ENCODE measurements around the gene ERLIN1.

ERLIN1 gene

DNA sequence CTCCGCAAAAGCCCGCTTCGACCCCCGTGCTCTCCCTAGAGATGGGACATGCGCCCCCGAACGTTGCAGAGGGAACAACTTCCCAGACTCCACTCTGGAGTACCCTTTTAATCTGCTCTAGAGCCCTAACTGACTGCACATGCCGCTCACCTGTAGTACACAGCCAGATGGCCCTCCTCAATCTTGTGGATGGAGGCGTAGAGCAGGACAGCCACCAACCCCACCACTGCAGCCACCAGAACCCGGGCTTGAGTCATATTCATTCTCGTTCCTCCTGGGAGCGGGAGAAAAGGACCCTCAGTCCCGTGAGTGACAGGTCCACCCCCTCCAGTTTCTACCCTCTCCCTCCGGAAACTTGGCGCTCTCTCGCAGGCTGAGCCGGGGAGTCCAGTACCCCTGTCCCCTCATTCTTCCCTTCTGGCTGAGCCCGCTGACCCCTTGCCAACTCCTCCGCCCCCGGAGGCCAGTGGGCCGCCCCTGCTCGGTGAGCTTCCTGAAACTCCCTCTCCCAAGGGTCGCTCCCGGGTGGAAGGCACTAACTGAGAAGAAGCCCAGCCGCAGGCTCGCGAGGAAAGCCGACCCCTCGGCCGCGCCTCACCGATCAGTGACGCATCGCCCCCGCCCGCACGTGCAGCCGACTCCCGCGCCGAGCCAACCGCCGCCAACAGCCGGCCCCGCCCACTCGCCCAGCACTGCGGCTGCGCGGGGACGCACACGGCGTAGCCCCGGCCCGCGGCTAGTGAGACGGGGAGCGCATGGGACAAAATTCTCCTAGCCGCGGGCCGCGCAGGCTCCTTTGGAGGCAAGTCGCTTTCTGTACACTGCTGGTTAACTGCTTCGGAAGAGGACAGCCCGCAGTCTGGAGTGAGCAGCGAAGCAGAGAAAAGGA lies at the start of gene ERLIN1:
Gene ERLIN1 (minus strand): TSS at position 666 of the 889 bp plus-strand sequence. CDS start 403 bp downstream, at position 263.
- peak; percentile 69 for DNase-seq

DNA sequence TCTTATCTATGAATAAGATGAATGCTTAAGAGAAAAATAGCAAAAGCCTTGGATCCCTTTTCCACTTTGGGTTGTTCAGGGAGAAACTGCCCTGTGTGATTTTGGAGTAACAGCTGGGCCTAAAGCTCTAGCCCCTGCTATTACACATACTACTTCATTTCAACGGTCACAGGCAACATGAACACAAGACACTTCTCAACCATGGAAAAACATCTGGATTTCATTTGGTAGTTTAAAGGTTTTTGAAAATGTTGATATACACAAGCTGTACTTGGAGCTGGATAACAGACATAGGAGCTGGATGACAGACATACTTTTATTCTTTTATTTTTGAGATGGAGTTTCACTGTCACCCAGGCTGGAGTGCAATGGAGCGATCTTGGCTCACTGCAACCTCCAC lies 46.3 kb upstream of the ERLIN1 start:
- no peak for DNase-seq

DNA sequence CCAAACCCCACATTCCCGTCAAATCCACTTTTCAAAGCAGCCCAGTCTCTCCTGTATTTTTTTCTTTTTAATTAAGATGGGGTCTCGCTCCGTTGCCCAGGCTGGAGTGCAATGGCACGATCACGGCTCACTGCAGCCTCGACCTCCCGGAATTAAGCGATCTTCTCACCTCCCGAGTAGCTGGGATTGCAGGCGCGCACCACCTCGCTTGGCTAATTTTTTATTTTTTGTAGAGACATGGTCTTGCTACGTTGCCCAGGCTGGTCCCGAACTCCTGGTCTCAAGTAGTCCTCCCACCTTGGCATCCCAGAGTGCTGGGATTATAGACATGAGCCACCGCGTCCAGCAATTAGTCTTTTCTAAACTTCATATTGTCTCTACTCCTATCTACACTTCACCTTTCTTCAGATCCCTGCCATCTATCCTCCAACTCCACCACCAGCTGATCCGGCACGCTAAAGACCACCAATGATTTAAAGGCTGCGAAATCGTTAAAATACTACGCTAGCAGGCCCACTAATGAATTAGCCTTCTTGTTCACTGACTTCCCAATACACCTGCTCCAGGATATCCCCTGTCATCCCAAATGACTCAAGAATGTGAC lies 44.1 kb upstream of the ERLIN1 start:
- no peak for DNase-seq

DNA sequence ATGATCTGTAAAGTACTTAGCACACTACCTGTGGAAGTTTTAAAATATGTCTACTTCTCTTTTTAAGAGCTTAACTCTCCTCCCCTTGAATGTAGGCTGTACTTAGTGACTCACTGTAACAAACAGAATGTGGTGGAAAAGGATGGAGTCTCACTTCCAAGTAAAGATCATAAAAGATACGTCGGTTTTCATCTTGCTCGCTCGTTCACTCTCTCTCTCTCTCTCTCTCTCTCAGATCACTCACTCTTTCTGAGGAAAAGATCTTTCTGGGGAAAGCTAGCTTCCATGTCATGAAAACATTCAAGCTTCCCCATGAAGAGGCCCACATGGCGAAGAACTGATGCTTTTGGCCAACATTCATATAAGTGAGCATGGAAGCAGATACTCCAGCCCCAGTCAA lies 38.0 kb upstream of the ERLIN1 start:
- no peak for DNase-seq

DNA sequence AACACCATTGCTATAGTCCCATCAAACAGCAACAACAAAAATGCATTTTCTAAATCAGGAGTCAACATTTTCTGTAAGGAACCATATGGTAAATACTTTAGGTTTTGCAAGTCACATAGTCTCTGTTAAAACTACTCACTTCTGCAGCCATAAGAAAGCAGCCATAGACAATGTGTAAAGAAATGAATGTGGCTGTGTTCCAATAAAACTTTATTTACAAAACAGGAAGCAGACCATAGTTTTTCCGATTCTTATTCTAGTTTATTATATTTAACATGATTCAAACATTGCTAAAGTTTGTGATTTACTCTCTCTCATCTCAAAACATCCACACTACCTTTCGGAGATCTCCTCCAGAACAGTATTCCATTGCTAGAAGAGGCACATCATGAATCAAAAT lies 36.7 kb upstream of the ERLIN1 start:
- DNase-seq = no peak

DNA sequence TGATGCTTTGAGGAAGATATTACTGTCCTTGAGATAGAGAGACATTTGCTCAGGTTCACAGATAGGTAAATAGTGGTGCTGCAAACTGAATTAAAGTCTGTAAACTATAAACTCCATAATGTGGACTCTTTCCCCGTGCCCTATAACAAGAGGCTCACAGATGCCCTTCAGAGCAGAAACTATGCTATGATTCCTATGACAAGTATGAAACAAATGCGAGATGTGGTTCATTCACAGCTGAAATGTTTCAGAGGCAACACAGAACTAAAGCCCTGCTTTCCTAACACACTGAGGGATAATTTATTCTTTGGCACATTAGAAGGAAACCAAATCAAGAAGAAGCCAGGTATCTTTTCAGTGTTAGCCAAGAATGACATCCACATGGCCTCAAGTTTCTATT lies 30.2 kb upstream of the ERLIN1 start:
- DNase-seq = no peak

DNA sequence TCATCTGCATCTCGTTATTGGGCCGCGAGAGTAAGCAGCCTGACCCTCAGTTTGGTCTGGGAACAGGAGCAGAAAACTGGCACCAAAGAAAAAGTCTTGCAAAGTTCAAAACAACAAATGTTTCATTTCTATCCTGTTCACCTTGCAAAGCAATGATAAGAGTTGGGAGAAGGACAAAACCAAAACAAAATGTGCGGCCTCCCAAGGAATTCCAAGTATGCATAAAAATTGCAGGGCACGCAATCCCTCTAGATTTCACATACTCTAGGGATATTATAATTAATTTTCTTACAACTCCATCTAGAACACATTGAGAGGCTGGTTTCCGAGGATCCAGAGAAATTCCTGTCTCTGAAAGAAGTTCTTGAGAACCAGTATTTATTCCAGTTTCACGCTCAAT lies 23.5 kb upstream of the ERLIN1 start:
- no peak for DNase-seq

DNA sequence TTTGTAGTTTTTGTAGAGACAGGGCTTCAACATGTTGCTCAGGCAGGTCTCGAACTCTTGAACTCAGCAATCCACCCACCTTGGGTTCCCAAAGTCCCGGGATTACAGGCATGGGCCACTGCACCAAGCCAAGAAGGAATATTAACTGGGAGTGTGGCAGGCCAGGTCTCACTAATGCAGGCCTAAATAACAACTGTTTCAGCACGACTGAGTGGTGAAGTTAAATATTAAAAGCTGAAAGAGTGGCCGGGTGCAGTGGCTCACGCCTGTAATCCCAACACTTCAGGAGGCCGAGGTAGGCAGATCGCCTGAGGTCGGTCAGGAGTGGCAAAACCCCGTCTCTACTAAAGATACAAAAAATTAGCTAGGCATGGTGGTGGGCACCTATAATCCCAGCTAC lies 22.4 kb upstream of the ERLIN1 start:
- no peak for DNase-seq

DNA sequence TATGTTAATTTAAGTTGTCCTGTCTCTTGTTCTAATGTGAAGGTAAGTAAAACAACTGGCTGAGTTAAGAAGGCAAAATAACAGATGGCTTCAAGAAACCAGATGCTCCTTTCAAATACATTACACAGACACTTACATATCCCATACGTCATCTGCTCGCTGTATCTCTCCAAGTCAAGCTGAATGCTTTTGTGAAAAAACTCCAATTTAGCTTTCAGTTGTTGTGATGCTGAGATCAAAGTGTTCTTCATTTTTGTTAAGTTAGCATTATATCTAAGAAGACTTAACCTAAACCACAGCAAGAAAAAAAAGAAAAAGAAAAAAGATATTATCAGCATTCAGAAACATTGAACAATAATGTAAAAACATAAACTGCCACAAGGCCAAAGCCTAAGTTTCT lies 18.5 kb upstream of the ERLIN1 start:
- no peak for DNase-seq

DNA sequence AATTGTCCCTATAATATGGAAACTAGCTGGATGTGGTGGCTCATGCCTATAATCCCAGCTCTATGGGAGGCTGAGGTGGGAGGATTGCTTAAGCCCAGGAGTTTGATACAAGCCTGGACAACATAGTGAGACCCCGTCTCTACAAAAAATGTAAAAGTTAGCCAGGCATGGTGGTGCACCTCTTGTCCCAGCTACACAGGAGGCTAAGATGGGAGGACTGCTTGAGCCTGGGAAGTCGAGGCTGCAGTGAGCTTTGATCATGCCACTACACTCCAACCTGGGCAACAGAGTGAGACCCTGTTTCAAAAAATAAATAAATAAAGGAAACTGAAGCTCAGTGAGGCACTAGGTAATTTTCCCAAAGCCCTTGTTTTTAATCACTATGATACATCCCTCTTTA lies 15.7 kb upstream of the ERLIN1 start:
- DNase-seq = no peak

DNA sequence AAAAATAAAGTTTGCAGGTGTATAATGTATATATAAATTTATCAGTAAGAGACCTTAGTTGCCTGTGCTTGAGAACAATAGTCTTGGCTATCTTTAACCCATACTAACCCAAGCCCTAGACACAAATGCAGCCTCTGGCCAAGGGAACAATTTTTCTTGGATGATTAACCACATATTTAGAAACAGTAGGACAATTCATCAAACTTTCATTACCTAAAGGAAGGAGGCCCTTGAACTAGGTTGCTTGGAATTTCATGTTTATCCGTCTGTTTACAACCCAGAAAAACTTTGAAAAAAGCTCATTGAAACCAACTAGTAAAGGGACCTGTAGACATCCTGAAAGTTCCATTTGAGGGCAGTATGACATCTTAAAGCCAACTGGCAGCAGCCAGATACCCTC lies 8.9 kb upstream of the ERLIN1 start:
- DNase-seq = no peak

DNA sequence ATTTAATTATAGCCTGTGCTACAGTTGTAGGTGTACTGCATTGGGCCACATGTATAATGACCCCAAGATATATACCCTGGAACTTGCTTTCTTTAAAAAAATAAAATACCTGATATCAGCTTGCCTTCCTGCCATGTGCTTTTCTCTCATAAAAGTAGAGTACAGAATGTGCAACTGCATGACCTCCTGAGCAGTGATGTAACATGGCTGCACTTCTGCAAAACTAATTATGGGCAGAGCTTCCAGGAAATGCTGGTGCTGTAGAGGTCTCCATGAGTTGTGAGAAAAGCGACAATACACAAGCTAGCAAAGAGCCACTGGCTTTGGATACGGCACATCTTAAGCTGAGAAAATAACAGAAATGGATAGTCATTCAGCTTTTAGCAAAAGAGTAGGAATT lies 6.5 kb upstream of the ERLIN1 start:
- DNase-seq = no peak

DNA sequence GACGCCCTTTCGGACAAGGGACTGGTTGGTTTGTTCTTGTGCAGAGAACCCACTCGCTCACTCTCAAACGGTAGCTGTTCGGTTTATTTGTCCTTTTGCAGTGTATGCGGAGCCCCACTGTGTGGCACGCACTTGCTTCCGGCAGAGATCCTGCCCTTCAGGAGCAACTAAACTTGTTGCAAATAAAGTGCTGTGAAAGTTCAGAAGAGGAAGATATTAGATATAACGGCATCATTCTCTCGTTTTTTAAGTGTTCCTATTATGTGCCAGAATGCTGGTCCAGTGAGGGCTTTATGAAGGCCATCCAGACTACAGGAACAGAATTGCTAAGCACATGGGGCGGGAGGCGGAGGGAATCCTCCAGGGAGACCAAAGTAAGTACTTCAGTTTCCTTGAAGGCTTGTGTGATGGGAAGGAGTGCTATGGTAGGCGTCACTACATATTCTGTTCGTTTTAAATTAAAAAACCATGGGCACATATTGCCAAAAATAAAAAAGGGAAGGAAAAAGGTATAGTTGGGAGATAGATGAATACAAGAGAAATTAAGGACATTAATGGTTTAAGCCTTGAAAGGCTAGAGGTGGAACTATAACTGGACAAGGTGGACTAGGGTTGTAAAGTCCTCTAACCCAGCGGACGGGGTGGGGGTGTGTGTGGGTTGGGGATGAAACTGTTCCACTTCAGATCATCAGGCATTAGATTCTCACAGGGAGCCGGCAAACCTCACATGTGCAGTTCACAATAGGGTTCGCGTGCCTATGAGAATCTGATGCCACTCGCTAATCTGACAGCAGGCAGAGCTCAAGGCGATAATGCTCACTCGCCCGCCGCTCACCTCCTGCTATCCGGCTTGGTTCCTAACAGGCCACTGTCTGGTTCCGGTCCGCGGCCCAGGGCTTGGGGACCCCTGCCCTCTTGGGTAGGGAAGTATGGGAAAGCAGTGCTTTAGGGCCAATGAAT lies 704 bp upstream of the ERLIN1 start:
- no peak for DNase-seq

DNA sequence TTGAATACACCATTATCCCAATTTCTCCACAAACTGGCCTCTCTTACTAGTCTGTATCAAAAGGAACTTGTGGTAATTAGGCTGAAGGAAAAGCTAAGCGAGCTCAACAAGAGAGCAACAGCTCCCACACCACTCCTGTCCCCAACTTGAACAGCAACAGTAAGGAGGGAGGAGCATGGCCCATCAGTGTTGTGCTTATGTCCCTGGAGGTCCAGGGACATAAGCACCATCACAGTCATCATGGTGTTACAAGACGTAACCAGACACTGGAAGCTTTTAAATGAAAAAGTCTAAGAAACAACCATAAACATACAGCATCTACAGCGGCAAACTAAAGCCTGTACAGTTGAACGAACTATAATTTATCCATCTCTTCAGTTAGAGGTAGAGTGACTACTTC lies 989 bp downstream of the ERLIN1 start:
- no peak for DNase-seq

DNA sequence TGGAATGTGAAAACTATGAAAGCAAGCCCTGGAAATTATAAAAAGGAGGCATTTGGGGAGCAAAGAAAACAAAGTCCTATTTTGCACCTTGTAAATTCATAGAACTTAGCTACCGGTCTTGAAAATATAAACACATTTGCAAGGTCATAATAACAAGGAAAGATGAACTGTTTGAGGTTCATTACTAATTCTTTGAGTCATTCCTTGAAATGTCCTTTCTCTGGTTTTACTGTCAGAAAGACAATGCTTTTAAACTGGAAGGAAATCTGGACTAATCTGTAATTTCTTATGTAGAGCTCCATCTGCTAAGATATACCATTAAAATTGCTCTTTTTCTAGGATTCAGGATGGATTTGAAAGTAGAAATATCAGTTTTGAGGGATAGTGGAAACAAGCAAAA lies 1.4 kb downstream of the ERLIN1 start:
- no peak for DNase-seq

DNA sequence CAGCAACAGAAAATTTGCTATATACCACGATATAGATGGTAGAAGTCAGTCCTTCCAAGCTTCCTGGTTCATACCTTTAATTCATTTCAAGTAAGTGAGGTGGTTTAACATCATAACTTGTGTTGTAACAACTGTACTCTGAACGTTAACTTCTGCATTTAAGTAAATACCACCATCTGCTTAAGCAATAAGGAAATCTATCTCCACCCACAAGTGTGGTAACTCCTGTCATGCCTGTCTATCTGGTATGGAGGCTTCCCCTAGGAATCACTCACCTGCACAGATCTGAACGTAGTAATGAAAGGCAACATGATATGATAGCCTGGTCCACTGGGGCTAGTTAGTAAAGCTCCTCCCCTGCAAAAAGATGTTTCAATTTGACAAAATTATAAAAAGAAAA lies 2.3 kb downstream of the ERLIN1 start:
- no peak for DNase-seq

DNA sequence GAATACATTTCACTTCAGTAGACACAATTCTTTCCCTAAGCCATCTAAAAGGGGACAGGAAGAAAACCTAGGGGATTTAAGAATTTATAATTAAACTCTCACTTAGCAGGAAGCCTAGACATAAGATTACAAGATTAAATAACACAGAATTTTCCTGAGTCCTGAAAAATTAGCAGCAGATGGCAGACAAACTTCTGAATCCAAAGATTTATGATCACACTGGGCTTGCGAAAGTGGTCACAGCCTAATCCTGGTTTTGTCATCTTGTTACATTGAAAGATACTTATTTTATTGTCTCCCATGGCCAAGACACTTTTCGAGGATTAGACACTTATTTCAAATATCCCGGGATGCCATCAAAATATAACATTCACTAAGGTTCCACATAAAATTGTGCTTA lies 2.9 kb downstream of the ERLIN1 start:
- no peak for DNase-seq

DNA sequence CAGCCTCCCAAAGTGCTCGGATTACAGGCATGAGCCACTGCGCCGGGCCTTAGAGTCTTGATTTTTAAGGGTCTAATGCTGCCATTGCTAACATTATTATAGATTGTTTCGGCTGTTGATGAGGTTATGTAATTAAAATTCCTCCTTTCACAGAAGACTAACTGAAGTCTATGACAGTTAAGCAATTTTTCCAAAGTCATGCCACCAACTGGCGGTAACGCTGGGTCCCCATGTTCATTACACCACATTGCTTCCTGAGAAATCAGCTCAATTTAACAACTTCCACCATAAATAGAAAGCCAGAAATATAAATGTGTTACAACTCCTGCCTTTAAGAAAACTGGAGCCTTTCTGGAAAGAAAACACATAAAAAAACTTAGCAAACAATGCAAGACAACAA lies 3.5 kb downstream of the ERLIN1 start:
- DNase-seq = no peak

DNA sequence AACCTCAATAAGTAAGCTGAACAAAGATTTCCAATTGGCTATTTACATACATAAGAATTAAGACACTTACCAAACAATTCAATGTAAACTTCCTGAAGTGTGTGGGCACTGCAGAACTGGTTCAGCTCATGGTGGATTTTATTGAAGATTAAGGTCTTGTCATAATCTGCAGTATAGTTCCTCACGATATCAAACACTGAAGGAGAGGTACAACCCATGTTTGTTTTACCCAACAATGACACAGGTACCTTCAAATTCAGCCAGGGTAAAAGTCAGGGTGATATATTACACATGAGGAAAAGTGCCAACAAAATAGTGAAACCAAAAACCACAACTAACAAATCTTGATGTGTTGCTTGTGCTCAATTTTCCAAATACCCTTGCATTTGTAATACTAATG lies 10.0 kb downstream of the ERLIN1 start:
- DNase-seq = no peak

DNA sequence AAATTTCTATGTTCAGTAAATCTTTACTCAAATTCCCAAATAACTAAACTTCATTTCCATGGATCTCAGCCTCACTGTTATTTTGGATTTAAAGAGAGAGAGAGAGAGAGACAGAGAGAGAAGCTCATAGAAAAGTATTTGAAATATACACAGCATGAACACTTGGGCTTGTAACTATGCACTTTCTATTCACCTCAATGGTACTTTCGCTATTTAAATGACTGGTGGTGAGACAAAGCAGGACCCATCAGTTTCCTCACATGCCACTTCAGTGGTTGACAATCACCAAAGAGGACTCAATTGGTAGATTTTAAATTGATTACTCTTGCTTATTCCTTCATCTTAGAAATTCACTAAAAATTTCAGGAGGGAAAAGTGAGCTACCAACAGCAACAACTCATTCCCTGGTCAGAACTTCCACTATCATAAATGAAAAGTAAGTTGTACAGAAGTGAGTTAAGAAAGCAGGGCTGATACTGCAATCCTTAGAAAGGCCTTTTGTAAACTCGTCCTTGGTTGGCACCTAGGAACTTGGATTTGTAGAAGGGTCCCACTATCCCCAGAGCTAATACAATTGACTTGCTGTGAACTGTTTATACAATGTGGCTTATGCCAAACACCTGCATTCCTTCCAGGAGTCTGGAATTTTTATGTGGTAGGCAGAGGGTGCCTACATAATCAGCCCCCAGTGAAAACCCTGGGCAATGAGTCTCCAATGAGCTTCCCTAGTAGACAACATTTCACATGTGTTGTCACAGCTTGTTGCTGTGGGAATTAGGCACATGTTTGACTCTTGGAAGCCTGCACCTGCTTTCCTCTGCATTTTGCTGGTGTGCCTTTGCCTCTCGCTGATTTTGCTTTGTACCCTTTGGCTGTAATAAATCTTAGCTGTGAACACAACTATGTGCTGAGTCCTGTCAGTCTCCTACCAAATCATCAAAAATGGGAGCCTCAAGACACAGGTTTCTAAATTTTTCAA lies 10.8 kb downstream of the ERLIN1 start:
- DNase-seq = no peak

DNA sequence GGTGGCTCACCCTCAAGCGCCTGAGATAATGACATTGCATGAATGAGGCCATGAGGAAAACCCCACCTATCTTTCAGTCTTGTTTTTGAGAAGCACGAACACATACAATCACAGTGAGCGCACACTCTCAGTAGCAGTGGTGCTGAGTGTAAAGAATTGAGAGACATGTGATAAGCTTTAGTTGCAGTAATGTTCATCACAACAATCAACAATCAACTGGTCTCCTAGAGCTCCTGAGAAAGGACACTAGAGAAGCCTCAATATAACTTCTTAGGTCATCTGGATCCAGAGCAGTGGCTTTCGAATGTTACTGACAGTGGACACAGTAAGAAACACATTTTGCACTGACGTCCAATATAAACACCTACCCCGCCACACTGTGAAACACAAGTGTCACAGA lies 12.8 kb downstream of the ERLIN1 start:
- no peak for DNase-seq

DNA sequence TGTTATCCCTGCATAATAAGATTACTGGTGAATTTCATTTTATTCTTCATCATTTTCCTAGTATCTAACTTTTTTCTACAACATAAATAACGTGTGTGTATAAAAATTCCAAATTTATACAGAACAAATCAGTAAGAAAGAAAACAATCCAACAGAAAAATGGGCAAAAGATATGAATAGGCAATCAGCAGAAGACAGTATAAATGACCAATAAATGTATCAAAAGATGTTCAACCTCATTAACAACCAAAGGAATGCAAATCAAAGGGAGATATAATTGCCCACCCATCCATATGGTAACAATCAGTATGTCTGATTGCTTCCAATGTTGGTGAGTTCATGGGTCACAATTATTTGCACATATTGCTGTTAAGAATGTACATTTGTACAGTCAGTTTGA lies 13.5 kb downstream of the ERLIN1 start:
- no peak for DNase-seq

Data from NCI-H1105 (cell line).